HL-60 (cell line): ENCODE data around the gene ZNF557.
"Not testable (repeated sequence)": the region's sequence is repeated elsewhere in the genome, so short reads cannot be mapped to it uniquely, and the experiment has no call there.

Experiments
- CTCF ChIP-seq: IDR thresholded peaks from one replicate; pipeline ENCODE4 v1.5.1; 2011; ENCODE audit warnings: low read length, control low read depth, inconsistent platforms; ENCODE audit not compliant: insufficient read depth
- GABPA ChIP-seq: IDR thresholded peaks from 2 replicates; pipeline ENCODE4 v1.6.1; 2012; ENCODE audit warnings: low read depth
- POLR2AphosphoS5 ChIP-seq: IDR thresholded peaks from 2 replicates; pipeline ENCODE4 v1.6.1; 2012; ENCODE audit warnings: low read depth
- REST ChIP-seq: IDR thresholded peaks from 2 replicates; pipeline ENCODE4 v1.6.1; 2012; ENCODE audit warnings: low read depth; ENCODE audit not compliant: insufficient replicate concordance
- SPI1 ChIP-seq: IDR thresholded peaks from 2 replicates; pipeline ENCODE4 v1.6.1; 2012; ENCODE audit warnings: low read depth, mild to moderate bottlenecking, borderline replicate concordance

GRCh38 chr19:7030278-7030677 is 39.2 kb upstream of the ZNF557 start, which contains the start of gene MBD3L5:
- TF ChIP-seq CTCF, POLR2AphosphoS5, REST, GABPA, SPI1: not testable (repeated sequence)
